ENCODE measurements around the gene HHATL. TPM values are rescaled to one million over a fixed set of nuclear protein-coding genes. Genes with fewer than 3 reads are reported as not detected.
"Not testable (repeated sequence)": the region's sequence is repeated elsewhere in the genome, so short reads cannot be mapped to it uniquely, and the experiment has no call there.

HHATL gene
- total RNA-seq, 1 experiment from 2014 or later = not detected

GRCh38 chr3:42729404-42730145 lies 27.0 kb upstream of the HHATL start:
- DNase-seq = no peak
- H3K27ac ChIP-seq = no peak overlapping the region
- H3K9me3 ChIP-seq (replicated peaks) = no peaks in the 10 kb centered on the region

GRCh38 chr3:42728668-42729364 lies 26.2 kb upstream of the HHATL start:
- no peaks in the 10 kb centered on the region for H3K9me3 ChIP-seq (replicated peaks)
- H3K4me1 ChIP-seq = no peaks in the 10 kb centered on the region; the same call in 1 of the 2 replicates
- no peaks in the 10 kb centered on the region for H3K27me3 ChIP-seq
- H3K27ac ChIP-seq = no peak overlapping the region
- H3K4me3 ChIP-seq = no peak overlapping the region
- no peak for DNase-seq
- H3K36me3 ChIP-seq = no peaks in the 10 kb centered on the region

More at GRCh38 chr3:42729404-42730145, 27.0 kb upstream of the HHATL start:
- H3K27me3 ChIP-seq = no peaks in the 10 kb centered on the region
- H3K4me1 ChIP-seq = no peaks in the 10 kb centered on the region; the same call in 1 of the 2 replicates
- no peak overlapping the region for H3K4me3 ChIP-seq
- H3K36me3 ChIP-seq = no peaks in the 10 kb centered on the region

- no peak overlapping the region for H3K27ac ChIP-seq
- no peak overlapping the region for H3K4me3 ChIP-seq
- DNase-seq = no peak
- H3K9me3 ChIP-seq (replicated peaks) = no peaks in the 10 kb centered on the region
- H3K27me3 ChIP-seq = no peaks in the 10 kb centered on the region
- no peaks in the 10 kb centered on the region; the same call in 1 of the 2 replicates for H3K4me1 ChIP-seq
- H3K36me3 ChIP-seq = no peaks in the 10 kb centered on the region
Measured at GRCh38 chr3:42728056-42728455, 25.5 kb upstream of the HHATL start.

GRCh38 chr3:42725454-42725853 lies 22.9 kb upstream of the HHATL start:
- DNase-seq = no peak
- no peaks in the 10 kb centered on the region for H3K27me3 ChIP-seq

GRCh38 chr3:42723219-42723618 lies 20.6 kb upstream of the HHATL start:
- Histone ChIP-seq H3K36me3 (no peaks in the 10 kb centered on the region), H3K27me3 (no peaks in the 10 kb centered on the region), H3K9me3 (replicated peaks) (no peaks in the 10 kb centered on the region), H3K4me3 (no peak overlapping the region), H3K4me1 (no peaks in the 10 kb centered on the region), H3K27ac (no peak overlapping the region)
- no peak for DNase-seq

More at GRCh38 chr3:42725454-42725853, 22.9 kb upstream of the HHATL start:
- Histone ChIP-seq H3K4me1 (no peaks in the 10 kb centered on the region), H3K4me3 (no peak overlapping the region), H3K27ac (no peak overlapping the region), H3K9me3 (replicated peaks) (no peaks in the 10 kb centered on the region), H3K36me3 (no peaks in the 10 kb centered on the region)

GRCh38 chr3:42722442-42722841 lies 19.8 kb upstream of the HHATL start:
- not testable (repeated sequence) for H3K27me3 ChIP-seq; H3K36me3 ChIP-seq; H3K4me1 ChIP-seq; DNase-seq; H3K4me3 ChIP-seq; H3K9me3 ChIP-seq (replicated peaks); H3K27ac ChIP-seq

GRCh38 chr3:42721690-42722089 lies 19.1 kb upstream of the HHATL start:
- H3K36me3 ChIP-seq = no peaks in the 10 kb centered on the region
- no peak overlapping the region for H3K27ac ChIP-seq
- no peaks in the 10 kb centered on the region for H3K9me3 ChIP-seq (replicated peaks)
- no peak overlapping the region for H3K4me3 ChIP-seq
- no peak for DNase-seq
- no peaks in the 10 kb centered on the region for H3K27me3 ChIP-seq
- no peaks in the 10 kb centered on the region for H3K4me1 ChIP-seq

GRCh38 chr3:42720126-42720525 lies 17.5 kb upstream of the HHATL start:
- Histone ChIP-seq H3K4me1 (no peaks in the 10 kb centered on the region), H3K27me3 (no peaks in the 10 kb centered on the region), H3K9me3 (replicated peaks) (no peaks in the 10 kb centered on the region), H3K36me3 (no peaks in the 10 kb centered on the region), H3K4me3 (no peak overlapping the region), H3K27ac (no peak overlapping the region)
- no peak for DNase-seq

GRCh38 chr3:42719002-42719401 lies 16.4 kb upstream of the HHATL start:
- no peaks in the 10 kb centered on the region for H3K36me3 ChIP-seq
- DNase-seq = no peak
- no peaks in the 10 kb centered on the region for H3K9me3 ChIP-seq (replicated peaks)
- no peak overlapping the region for H3K27ac ChIP-seq
- H3K27me3 ChIP-seq = no peaks in the 10 kb centered on the region
- no peaks in the 10 kb centered on the region for H3K4me1 ChIP-seq
- no peak overlapping the region for H3K4me3 ChIP-seq

GRCh38 chr3:42718338-42718737 lies 15.7 kb upstream of the HHATL start:
- no peaks in the 10 kb centered on the region for H3K9me3 ChIP-seq (replicated peaks)
- H3K36me3 ChIP-seq = no peaks in the 10 kb centered on the region
- no peak overlapping the region for H3K27ac ChIP-seq
- no peak overlapping the region for H3K4me3 ChIP-seq
- H3K4me1 ChIP-seq = no peaks in the 10 kb centered on the region
- DNase-seq = no peak
- H3K27me3 ChIP-seq = no peaks in the 10 kb centered on the region

- DNase-seq = no peak
- Histone ChIP-seq H3K4me3 (no peak overlapping the region), H3K9me3 (replicated peaks) (no peaks in the 10 kb centered on the region), H3K4me1 (no peaks in the 10 kb centered on the region), H3K36me3 (no peaks in the 10 kb centered on the region), H3K27me3 (no peaks in the 10 kb centered on the region), H3K27ac (no peak overlapping the region)
Measured at GRCh38 chr3:42717306-42717705, 14.7 kb upstream of the HHATL start.

- no peaks in the 10 kb centered on the region for H3K4me1 ChIP-seq
- no peak overlapping the region for H3K4me3 ChIP-seq
- DNase-seq = no peak
- no peak overlapping the region for H3K27ac ChIP-seq
- H3K27me3 ChIP-seq = no peaks in the 10 kb centered on the region
- no peaks in the 10 kb centered on the region for H3K36me3 ChIP-seq
- no peaks in the 10 kb centered on the region for H3K9me3 ChIP-seq (replicated peaks)
Measured at GRCh38 chr3:42714171-42714852, 11.7 kb upstream of the HHATL start.

- DNase-seq = no peak
- Histone ChIP-seq H3K36me3 (no peaks in the 10 kb centered on the region), H3K4me1 (no peaks in the 10 kb centered on the region), H3K27me3 (no peaks in the 10 kb centered on the region), H3K27ac (no peak overlapping the region), H3K4me3 (no peak overlapping the region), H3K9me3 (replicated peaks) (no peaks in the 10 kb centered on the region)
Measured at GRCh38 chr3:42713747-42714146, 11.1 kb upstream of the HHATL start.

GRCh38 chr3:42712688-42713372 lies 10.2 kb upstream of the HHATL start:
- DNase-seq = no peak

GRCh38 chr3:42712344-42712648 lies 9.7 kb upstream of the HHATL start:
- no peak for DNase-seq
- Histone ChIP-seq H3K27ac (no peak overlapping the region), H3K36me3 (no peaks in the 10 kb centered on the region), H3K27me3 (no peaks in the 10 kb centered on the region), H3K9me3 (replicated peaks) (no peaks in the 10 kb centered on the region), H3K4me1 (no peaks in the 10 kb centered on the region), H3K4me3 (no peak overlapping the region)

More at GRCh38 chr3:42712688-42713372, 10.2 kb upstream of the HHATL start:
- Histone ChIP-seq H3K4me1 (no peaks in the 10 kb centered on the region), H3K36me3 (no peaks in the 10 kb centered on the region), H3K27me3 (no peaks in the 10 kb centered on the region), H3K4me3 (no peak overlapping the region), H3K9me3 (replicated peaks) (no peaks in the 10 kb centered on the region), H3K27ac (no peak overlapping the region)
